ENCODE measurements around the gene ULK4. TPM values are rescaled to one million over a fixed set of nuclear protein-coding genes. Genes with fewer than 3 reads are reported as not detected.

Gene ULK4
- total RNA-seq, 4 donors from 2014 or later: 2.0 to 3.0 (median 2.3) TPM

DNA sequence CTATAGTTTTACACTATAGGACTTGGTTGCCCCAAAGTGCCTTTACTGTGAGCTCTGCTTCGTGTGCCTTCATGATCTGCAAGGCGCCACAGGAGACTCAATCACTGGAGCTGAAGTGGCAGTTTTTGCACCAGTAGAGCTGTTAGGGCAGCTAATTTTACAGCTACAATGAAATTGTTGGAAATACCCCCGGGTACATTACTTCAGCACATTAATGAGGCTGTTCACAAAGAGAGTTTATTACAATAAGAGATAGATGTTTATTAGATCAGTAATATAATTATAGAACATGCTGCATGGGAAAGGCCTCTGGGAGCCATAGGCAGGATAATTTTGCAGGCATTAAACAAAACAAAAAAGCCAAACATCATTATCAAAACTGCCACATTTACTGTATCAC, 531.5 kb downstream of the ULK4 start:
- in situ Hi-C loops (cut with MboI; ENCODE audit: low sequenced_read_pairs in 4 of 4) (no loop called here), intact Hi-C loops (cut with DNase I; ENCODE audit: low total_unique reads) (no loop called here)
- Histone ChIP-seq H3K27ac (no peak overlapping the region), H3K9me3 (peaks cover 0 to 7% (median 0%) of the 10 kb centered on the region in 3 donors), H3K36me3 (no peaks in the 10 kb centered on the region), H3K27me3 (no peaks in the 10 kb centered on the region), H3K4me1 (no peaks in the 10 kb centered on the region), H3K4me3 (no peak overlapping the region)
- TF ChIP-seq, protein P1, sequence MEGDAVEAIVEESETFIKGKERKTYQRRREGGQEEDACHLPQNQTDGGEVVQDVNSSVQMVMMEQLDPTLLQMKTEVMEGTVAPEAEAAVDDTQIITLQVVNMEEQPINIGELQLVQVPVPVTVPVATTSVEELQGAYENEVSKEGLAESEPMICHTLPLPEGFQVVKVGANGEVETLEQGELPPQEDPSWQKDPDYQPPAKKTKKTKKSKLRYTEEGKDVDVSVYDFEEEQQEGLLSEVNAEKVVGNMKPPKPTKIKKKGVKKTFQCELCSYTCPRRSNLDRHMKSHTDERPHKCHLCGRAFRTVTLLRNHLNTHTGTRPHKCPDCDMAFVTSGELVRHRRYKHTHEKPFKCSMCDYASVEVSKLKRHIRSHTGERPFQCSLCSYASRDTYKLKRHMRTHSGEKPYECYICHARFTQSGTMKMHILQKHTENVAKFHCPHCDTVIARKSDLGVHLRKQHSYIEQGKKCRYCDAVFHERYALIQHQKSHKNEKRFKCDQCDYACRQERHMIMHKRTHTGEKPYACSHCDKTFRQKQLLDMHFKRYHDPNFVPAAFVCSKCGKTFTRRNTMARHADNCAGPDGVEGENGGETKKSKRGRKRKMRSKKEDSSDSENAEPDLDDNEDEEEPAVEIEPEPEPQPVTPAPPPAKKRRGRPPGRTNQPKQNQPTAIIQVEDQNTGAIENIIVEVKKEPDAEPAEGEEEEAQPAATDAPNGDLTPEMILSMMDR (IDR thresholded peaks at IDR 0.05 in 4 of 5, conservative IDR thresholded peaks at IDR 0.05 in 1 of 5): no peak
- TF ChIP-seq POLR2A (IDR thresholded peaks at IDR 0.05): no peak
- DNase-seq (no peak), ATAC-seq (no peak)

GRCh38 chr3:41426485-41426884, 535.4 kb downstream of the ULK4 start:
- no peak overlapping the region for H3K4me3 ChIP-seq
- no peaks in the 10 kb centered on the region for H3K27me3 ChIP-seq
- ATAC-seq (no peak), DNase-seq (no peak)
- H3K9me3 ChIP-seq: peaks cover 0 to 7% (median 0%) of the 10 kb centered on the region in 3 donors
- no peaks in the 10 kb centered on the region for H3K36me3 ChIP-seq
- intact Hi-C loops (cut with DNase I; ENCODE audit: low total_unique reads): no loop called here
- in situ Hi-C loops (cut with MboI; ENCODE audit: low sequenced_read_pairs in 4 of 4): no loop called here
- TF ChIP-seq, protein P1 (IDR thresholded peaks at IDR 0.05 in 4 of 5, conservative IDR thresholded peaks at IDR 0.05 in 1 of 5): no peak
- TF ChIP-seq POLR2A (IDR thresholded peaks at IDR 0.05): no peak
- H3K27ac ChIP-seq: no peak overlapping the region
- H3K4me1 ChIP-seq: no peaks in the 10 kb centered on the region

DNA sequence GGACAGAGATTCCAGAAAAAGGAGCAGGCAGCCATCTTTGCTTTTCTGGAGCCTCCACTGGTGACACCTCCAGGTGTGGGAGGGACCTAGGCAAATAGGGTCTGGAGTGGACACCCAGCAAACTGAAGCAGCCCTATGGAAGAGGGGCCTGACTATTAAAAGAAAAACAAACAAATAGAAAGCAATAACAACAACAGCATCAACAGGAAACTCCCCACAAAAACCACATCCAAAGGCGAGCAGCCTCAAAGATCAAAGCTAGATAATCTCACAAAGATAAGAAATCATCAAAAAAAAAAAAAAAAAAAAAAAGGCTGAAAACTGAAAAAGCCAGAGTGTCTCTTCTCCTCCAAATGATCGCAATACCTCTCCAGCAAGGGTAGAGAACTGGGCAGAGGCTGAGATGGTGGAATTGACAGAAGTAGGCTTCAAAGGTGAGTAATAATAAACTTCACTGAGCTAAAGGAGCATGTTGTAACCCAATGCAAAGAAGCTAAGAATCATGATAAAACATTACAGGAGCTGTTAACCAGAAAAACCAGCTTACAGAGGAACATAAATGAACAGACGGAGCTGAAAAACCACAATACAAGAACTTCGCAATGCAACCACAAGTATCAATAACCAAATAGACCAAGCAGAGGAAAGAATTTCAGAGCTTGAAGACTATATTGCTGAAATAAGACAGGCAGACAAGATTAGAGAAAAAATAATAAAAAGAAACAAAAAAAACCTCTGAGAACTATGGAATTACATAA, 537.2 kb downstream of the ULK4 start:
- no peak for ATAC-seq
- intact Hi-C loops (cut with DNase I; ENCODE audit: low total_unique reads): no loop called here
- TF ChIP-seq, protein P1 (IDR thresholded peaks at IDR 0.05 in 4 of 5, conservative IDR thresholded peaks at IDR 0.05 in 1 of 5): no peak
- TF ChIP-seq POLR2A (IDR thresholded peaks at IDR 0.05): no peak
- no peak overlapping the region for H3K27ac ChIP-seq
- DNase-seq: no peak
- no peaks in the 10 kb centered on the region for H3K4me1 ChIP-seq
- no peak overlapping the region for H3K4me3 ChIP-seq
- H3K9me3 ChIP-seq: peaks cover 0 to 7% (median 0%) of the 10 kb centered on the region in 3 donors
- H3K36me3 ChIP-seq: no peaks in the 10 kb centered on the region
- H3K27me3 ChIP-seq: no peaks in the 10 kb centered on the region
- in situ Hi-C loops (cut with MboI; ENCODE audit: low sequenced_read_pairs in 4 of 4): no loop called here

DNA sequence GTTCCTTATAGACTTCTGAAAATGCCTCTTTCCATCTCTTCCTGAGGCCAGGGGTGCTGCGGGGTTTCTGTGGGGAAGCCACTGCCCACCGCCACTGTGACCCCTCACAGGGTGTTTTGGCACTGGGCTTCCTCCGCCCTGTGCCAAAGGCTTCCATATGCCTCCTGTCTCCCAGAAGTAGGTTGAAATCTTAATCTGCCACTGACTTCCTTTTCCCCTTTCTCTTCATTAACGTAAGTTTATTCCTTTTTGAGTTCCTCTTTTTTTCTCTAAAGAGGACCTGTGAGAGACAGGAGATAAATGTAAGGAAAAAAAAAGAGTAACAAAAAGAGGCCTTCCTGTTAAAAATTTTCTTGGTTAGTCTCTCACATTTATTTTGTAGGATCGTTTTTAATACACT, 542.1 kb downstream of the ULK4 start:
- no peak for DNase-seq
- ATAC-seq: no peak
- Histone ChIP-seq H3K27me3 (no peaks in the 10 kb centered on the region), H3K4me1 (no peaks in the 10 kb centered on the region), H3K36me3 (no peaks in the 10 kb centered on the region), H3K27ac (no peak overlapping the region), H3K9me3 (no peaks in the 10 kb centered on the region), H3K4me3 (no peak overlapping the region)
- in situ Hi-C loops (cut with MboI; ENCODE audit: low sequenced_read_pairs in 4 of 4) (no loop called here), intact Hi-C loops (cut with DNase I; ENCODE audit: low total_unique reads) (no loop called here)
- TF ChIP-seq, protein P1 (IDR thresholded peaks at IDR 0.05 in 4 of 5, conservative IDR thresholded peaks at IDR 0.05 in 1 of 5): no peak
- TF ChIP-seq POLR2A (IDR thresholded peaks at IDR 0.05): no peak

Data from gastrocnemius medialis (tissue), 4 donors.